Loucy (cell line): ENCODE data around the gene PCDH7.

Source experiments
- CTCF ChIP-seq: fragments of 200-600 bp; sonication (generic); conservative IDR thresholded peaks from 2 replicates; pipeline ENCODE4 v1.5.1; 2014; ENCODE audit warnings: mild to moderate bottlenecking, antibody characterized with exemption, low read length
- EZH2phosphoT487 ChIP-seq: fragments of 200-600 bp; IDR thresholded peaks from 2 replicates; pipeline ENCODE4 v1.6.1; 2018; ENCODE audit warnings: antibody characterized with exemption, mild to moderate bottlenecking, moderate library complexity, borderline replicate concordance

DNA sequence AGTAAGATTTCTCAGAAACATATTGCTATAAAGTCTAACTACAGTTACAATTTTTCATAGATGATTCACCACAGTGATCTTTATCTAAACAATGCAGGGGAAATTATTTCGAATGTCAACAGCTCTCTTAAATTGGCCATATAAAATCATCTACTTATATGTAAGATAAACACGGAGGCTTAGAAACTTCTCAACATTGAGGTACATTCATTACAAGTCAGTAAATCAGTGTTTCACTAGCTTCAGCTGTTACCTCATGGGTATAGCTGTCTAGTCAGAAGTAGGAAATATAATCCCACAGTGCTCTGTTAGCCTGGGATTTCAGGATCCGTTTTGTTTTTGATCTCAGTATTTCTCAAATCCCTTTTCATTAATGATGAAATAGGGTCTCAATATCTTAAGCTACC lies 43.2 kb downstream of the PCDH7 start:
- no peak for TF ChIP-seq CTCF
- no peak for TF ChIP-seq EZH2phosphoT487
